ENCODE results near the gene GRIN3B. TPM values are rescaled to one million over a fixed set of nuclear protein-coding genes. Genes with fewer than 3 reads are reported as not detected.

GRIN3B gene
- total RNA-seq, 1 donor from 2014 or later: 1.4 TPM

- DNase-seq (ENCODE audit: low spot score, unreplicated experiment): no peak
- TF ChIP-seq CTCF (IDR thresholded peaks at IDR 0.05; ENCODE audit: unreplicated experiment): no peak
- Mint-ChIP-seq H3K9me3 (ENCODE audit: low read depth) (no peaks in the 10 kb centered on the region), H3K27me3 (peaks cover 22% of the 10 kb centered on the region), H3K36me3 (ENCODE audit: insufficient read depth) (peaks cover 7% of the 10 kb centered on the region), H3K27ac (no peak overlapping the region), H3K4me1 (ENCODE audit: low read depth) (no peaks in the 10 kb centered on the region), H3K4me3 (ENCODE audit: low read depth) (no peak overlapping the region)
Observed at GRCh38 chr19:993831-994393, 6.3 kb upstream of the GRIN3B start.

- Mint-ChIP-seq H3K36me3 (ENCODE audit: insufficient read depth) (peaks cover 7% of the 10 kb centered on the region), H3K9me3 (ENCODE audit: low read depth) (no peaks in the 10 kb centered on the region), H3K27ac (no peak overlapping the region), H3K4me3 (ENCODE audit: low read depth) (no peak overlapping the region), H3K4me1 (ENCODE audit: low read depth) (no peaks in the 10 kb centered on the region), H3K27me3 (peaks cover 28% of the 10 kb centered on the region)
- TF ChIP-seq CTCF (IDR thresholded peaks at IDR 0.05; ENCODE audit: unreplicated experiment): no peak
- DNase-seq (ENCODE audit: low spot score, unreplicated experiment): no peak
Observed at GRCh38 chr19:994516-994915, 5.7 kb upstream of the GRIN3B start.

GRCh38 chr19:995051-995827 is 5.0 kb upstream of the GRIN3B start:
- Mint-ChIP-seq H3K9me3 (ENCODE audit: low read depth) (no peaks in the 10 kb centered on the region), H3K27ac (no peak overlapping the region), H3K27me3 (peaks cover 31% of the 10 kb centered on the region), H3K4me3 (ENCODE audit: low read depth) (no peak overlapping the region), H3K36me3 (ENCODE audit: insufficient read depth) (peaks cover 7% of the 10 kb centered on the region), H3K4me1 (ENCODE audit: low read depth) (no peaks in the 10 kb centered on the region)
- no peak for TF ChIP-seq CTCF (IDR thresholded peaks at IDR 0.05; ENCODE audit: unreplicated experiment)
- no peak for DNase-seq (ENCODE audit: low spot score, unreplicated experiment)

GRCh38 chr19:996051-996838 is 4.0 kb upstream of the GRIN3B start:
- peak overlapping the region; percentile 26 for H3K4me3 Mint-ChIP-seq (ENCODE audit: low read depth)
- no peak for DNase-seq (ENCODE audit: low spot score, unreplicated experiment)

More at GRCh38 chr19:996051-996838, 4.0 kb upstream of the GRIN3B start:
- H3K27me3 Mint-ChIP-seq: peaks cover 34% of the 10 kb centered on the region
- TF ChIP-seq CTCF (IDR thresholded peaks at IDR 0.05; ENCODE audit: unreplicated experiment): no peak
- H3K36me3 Mint-ChIP-seq (ENCODE audit: insufficient read depth): peaks cover 4% of the 10 kb centered on the region
- H3K4me1 Mint-ChIP-seq (ENCODE audit: low read depth): no peaks in the 10 kb centered on the region
- no peaks in the 10 kb centered on the region for H3K9me3 Mint-ChIP-seq (ENCODE audit: low read depth)
- no peak overlapping the region for H3K27ac Mint-ChIP-seq

Data from progenitor cell of endocrine pancreas (in vitro differentiated cells).